Skeletal muscle cell (primary cell): ENCODE measurements around the gene GABRD.

Source experiments
- DNase-seq: peaks from one replicate; pipeline ENCODE4 v3.0.0-alpha.2; 2010; ENCODE audit warnings: low read depth
- H3K4me3 ChIP-seq: 2 replicates; pipeline ENCODE4 v1.5.1; 2011; ENCODE audit warnings: low read depth, mild to moderate bottlenecking, control low read depth, low read length, moderate library complexity

GABRD gene

GRCh38 chr1:2009101-2010053 lies 9.8 kb upstream of the GABRD start:
- H3K4me3 ChIP-seq: no peak overlapping the region
- DNase-seq: no peak

- H3K4me3 ChIP-seq: no peak overlapping the region
- no peak for DNase-seq
These were observed 5.0 kb upstream of the GABRD start for GRCh38 chr1:2014181-2014580.

GRCh38 chr1:2014741-2015735 lies 4.1 kb upstream of the GABRD start:
- DNase-seq: no peak
- no peak overlapping the region for H3K4me3 ChIP-seq

- DNase-seq: no peak
- H3K4me3 ChIP-seq: no peak overlapping the region
These were observed 3.0 kb upstream of the GABRD start for GRCh38 chr1:2016123-2016522.

- H3K4me3 ChIP-seq: no peak overlapping the region
These were observed 651 bp upstream of the GABRD start for GRCh38 chr1:2018217-2019171.

GRCh38 chr1:2019571-2020309 lies 595 bp downstream of the GABRD start:
- H3K4me3 ChIP-seq: no peak overlapping the region
- DNase-seq: no peak

More at GRCh38 chr1:2018217-2019171, 651 bp upstream of the GABRD start:
- no peak for DNase-seq

GRCh38 chr1:2020310-2020655 lies 1.1 kb downstream of the GABRD start:
- H3K4me3 ChIP-seq: no peak overlapping the region
- DNase-seq: no peak

GRCh38 chr1:2021550-2021949 lies 2.4 kb downstream of the GABRD start:
- no peak overlapping the region for H3K4me3 ChIP-seq
- DNase-seq: no peak

- H3K4me3 ChIP-seq: no peak overlapping the region
- DNase-seq: no peak
These were observed 3.1 kb downstream of the GABRD start for GRCh38 chr1:2022063-2022770.

GRCh38 chr1:2023187-2023586 lies 4.0 kb downstream of the GABRD start:
- H3K4me3 ChIP-seq: no peak overlapping the region
- no peak for DNase-seq

- H3K4me3 ChIP-seq: no peak overlapping the region
- no peak for DNase-seq
These were observed 5.3 kb downstream of the GABRD start for GRCh38 chr1:2024451-2024850.

- no peak overlapping the region for H3K4me3 ChIP-seq
- DNase-seq: no peak
These were observed 5.7 kb downstream of the GABRD start for GRCh38 chr1:2024887-2025286.

GRCh38 chr1:2025491-2025981 lies 6.4 kb downstream of the GABRD start:
- H3K4me3 ChIP-seq: no peak overlapping the region

GRCh38 chr1:2027961-2028583 lies 8.9 kb downstream of the GABRD start:
- DNase-seq: no peak
- no peak overlapping the region for H3K4me3 ChIP-seq

More at GRCh38 chr1:2025491-2025981, 6.4 kb downstream of the GABRD start:
- no peak for DNase-seq

- H3K4me3 ChIP-seq: no peak overlapping the region
- DNase-seq: no peak
These were observed 9.9 kb downstream of the GABRD start for GRCh38 chr1:2028870-2029560.

- no peak overlapping the region for H3K4me3 ChIP-seq
- no peak for DNase-seq
These were observed 10.4 kb downstream of the GABRD start for GRCh38 chr1:2029561-2029960.
